ENCODE results near the gene CD36.

The CD36 gene

DNA sequence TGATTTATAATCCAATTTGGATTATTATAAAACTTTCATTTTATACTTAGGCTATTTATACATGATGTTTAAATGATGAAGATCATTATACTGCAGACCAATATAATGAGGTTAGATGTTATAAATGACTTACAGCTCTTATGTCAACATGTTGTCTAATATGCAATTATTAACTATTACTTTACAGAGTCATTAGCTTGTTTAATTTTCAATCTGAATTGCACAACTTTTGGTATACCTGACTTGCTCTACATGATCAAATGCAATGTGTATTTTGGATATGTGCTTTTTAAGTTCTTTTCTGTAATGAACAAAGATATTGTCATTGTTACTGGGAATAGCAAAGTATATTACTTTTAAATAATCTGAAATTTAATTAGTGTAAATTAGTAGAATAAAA lies 569 bp downstream of the CD36 start:
- in situ Hi-C loops (cut with MboI; ENCODE audit: low sequenced_read_pairs, unreplicated experiment): no loop called here
- no peak for DNase-seq (ENCODE audit: low spot score)
- no peak for TF ChIP-seq CTCF (IDR thresholded peaks at IDR 0.05; ENCODE audit: borderline replicate concordance, control extremely low read depth, extremely low read depth, insufficient read depth, missing control alignments)

- in situ Hi-C loops (cut with MboI; ENCODE audit: low sequenced_read_pairs, unreplicated experiment): no loop called here
- no peak for DNase-seq (ENCODE audit: low spot score)
These were observed 2.4 kb downstream of the CD36 start for GRCh38 chr7:80640846-80641245.

GRCh38 chr7:80641548-80641947 lies 3.1 kb downstream of the CD36 start:
- no peak for TF ChIP-seq CTCF (IDR thresholded peaks at IDR 0.05; ENCODE audit: borderline replicate concordance, control extremely low read depth, extremely low read depth, insufficient read depth, missing control alignments)
- DNase-seq (ENCODE audit: low spot score): no peak
- in situ Hi-C loops (cut with MboI; ENCODE audit: low sequenced_read_pairs, unreplicated experiment): no loop called here

More at GRCh38 chr7:80640846-80641245, 2.4 kb downstream of the CD36 start:
- no peak for TF ChIP-seq CTCF (IDR thresholded peaks at IDR 0.05; ENCODE audit: borderline replicate concordance, control extremely low read depth, extremely low read depth, insufficient read depth, missing control alignments)

GRCh38 chr7:80642871-80643270 lies 4.4 kb downstream of the CD36 start:
- no peak for DNase-seq (ENCODE audit: low spot score)
- in situ Hi-C loops (cut with MboI; ENCODE audit: low sequenced_read_pairs, unreplicated experiment): no loop called here
- no peak for TF ChIP-seq CTCF (IDR thresholded peaks at IDR 0.05; ENCODE audit: borderline replicate concordance, control extremely low read depth, extremely low read depth, insufficient read depth, missing control alignments)

DNA sequence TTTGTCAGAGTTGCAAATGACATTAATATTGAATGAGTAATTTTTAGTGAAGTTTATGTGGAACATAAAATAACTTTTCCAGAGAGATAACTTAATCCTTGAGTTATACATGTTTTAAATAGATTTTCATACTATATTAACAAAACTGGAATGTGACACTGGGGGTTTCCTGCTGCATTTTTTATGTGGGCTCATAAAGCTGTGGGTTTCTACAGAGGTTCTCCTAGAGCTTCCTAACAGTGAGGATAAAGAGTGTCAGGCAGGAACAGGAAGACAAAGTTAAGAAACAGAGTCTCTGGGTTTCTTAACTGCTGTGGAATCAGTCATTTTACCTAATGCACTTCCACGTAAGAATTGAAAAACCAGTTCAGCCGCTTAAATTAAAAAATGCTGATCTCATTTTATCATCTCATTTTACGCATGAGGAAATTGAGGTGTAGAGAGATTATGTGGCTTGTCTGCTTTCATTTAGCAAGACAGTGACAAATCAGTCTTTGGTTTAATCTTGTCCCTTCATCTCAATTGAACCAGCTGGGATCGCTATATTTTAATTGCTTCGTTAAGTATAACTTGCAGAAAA lies 5.0 kb downstream of the CD36 start:
- no peak for TF ChIP-seq CTCF (IDR thresholded peaks at IDR 0.05; ENCODE audit: borderline replicate concordance, control extremely low read depth, extremely low read depth, insufficient read depth, missing control alignments)
- no peak for DNase-seq (ENCODE audit: low spot score)

DNA sequence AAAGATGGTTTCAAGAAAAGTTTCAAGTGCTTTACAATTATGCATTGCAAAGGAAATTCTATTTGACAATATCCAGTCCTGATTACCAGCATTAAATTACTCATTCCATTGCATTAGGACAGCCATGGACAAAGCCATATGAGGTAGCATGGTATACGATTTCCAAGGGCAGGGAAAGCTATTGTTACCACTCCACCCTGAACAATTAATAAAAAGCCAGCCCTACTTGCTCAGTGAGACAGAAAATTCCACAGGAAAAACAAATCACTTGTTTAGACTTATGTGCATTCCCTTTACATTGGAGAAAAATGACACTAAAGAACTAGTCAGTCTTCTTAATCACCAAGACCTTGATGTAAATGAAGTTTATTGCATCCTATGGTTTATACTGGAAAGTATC lies 5.6 kb downstream of the CD36 start:
- TF ChIP-seq CTCF (IDR thresholded peaks at IDR 0.05; ENCODE audit: borderline replicate concordance, control extremely low read depth, extremely low read depth, insufficient read depth, missing control alignments): no peak
- in situ Hi-C loops (cut with MboI; ENCODE audit: low sequenced_read_pairs, unreplicated experiment): no loop called here
- DNase-seq (ENCODE audit: low spot score): no peak

More for the DNA sequence above, 5.0 kb downstream of the CD36 start:
- in situ Hi-C loops (cut with MboI; ENCODE audit: low sequenced_read_pairs, unreplicated experiment): no loop called here

Measured in GM13976 (cell line).